Stimulated activated CD4-positive, alpha-beta T cell treated with anti-CD3 and anti-CD28 coated beads, Interleukin-1b, Interleukin-23, amount 100 ng/mL, for 4 hours (primary cell): ENCODE data around the gene PPP2R5D.

ENCODE experiments used
- DNase-seq, 2 donors: peaks; one replicate each; pipeline ENCODE4 v3.0.0-alpha.2; 2020; ENCODE audit warnings: low read depth in 2 of 2

The PPP2R5D gene

DNA sequence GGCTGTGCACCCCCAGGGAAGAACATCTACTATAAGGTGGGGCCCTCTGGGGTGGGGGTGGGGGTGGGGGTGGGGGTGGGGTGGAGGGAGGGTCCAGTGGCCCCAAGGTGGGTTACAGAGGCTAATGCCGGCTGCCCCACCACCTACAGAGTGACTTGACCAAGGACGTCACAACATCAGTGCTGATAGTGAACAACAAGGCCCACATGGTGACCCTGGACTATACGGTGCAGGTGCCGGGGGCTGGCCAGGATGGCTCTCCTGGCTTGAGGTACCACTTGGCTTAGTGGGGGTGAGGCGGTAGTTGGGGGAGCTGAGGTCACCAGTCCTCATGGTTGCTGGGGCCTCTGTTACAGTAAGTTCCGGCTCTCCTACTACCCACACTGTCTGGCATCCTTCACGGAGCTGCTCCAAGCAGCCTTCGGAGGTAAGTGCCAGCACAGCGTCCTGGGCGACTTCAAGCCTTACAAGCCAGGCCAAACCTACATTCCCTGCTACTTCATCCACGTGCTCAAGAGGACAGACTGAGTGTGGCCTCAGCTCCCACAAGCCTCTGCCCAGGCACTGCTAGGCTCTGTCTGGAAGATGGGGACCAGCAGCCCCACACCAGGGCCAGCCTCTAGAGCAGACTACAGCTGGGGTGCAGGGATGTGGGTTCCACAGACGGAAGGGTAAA, 21.1 kb upstream of the PPP2R5D start:
- no peak for DNase-seq

DNA sequence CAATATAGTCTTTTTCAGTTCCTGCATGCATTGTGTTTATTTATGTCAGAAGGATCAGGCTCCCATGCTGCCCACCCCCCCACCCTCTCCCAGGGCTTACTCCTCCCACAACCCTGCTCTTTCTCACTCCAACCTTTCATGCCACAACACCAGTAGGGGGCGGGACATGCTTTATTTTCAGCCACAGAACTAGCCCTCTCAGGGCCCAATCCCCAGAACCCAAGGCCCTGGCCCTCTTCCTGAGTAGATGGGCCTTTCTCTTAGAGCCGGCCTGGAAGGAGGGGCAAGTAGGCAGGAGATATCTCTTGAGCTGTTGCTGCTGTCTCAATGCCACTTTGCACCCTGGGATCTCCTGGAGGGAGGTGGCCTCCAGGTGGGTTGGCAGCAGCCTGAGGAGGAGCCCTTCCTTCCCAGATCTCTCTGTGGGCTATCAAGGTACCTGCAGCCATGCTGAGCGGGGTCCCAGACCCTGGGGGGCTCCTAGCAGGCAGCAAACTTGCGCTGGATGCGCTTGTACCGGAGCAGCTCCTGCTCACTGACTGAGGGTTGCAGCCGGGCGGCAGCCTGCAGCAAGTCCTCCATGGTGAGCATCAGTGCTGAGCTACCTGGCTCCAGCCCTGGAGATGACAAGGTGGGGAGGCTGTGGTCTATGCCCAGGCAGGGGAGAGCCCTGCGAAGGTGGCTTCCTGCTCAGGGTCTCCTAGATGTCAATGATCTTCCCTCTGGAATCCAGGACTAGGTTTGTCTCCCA, 20.3 kb upstream of the PPP2R5D start:
- no peak for DNase-seq

DNA sequence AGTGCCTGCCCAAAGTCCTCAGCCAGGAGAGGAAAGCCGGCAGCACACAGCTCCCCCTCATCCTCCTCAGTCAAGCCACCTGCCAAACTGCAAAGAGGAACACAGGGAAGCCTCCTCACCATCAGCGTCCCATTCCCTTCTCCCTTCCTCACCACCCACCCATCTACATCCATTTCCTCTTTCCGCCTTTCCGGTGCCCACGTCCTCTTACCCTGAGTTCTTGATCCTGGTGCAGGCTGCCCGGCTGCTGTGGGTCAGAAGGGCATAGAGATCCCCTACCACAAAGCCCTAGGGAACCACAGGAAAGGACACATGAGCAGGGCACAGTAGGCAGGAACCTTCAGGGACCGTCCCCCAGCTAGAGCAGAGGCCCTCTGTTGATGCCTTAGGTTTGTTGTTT, 17.8 kb upstream of the PPP2R5D start:
- DNase-seq: no peak

DNA sequence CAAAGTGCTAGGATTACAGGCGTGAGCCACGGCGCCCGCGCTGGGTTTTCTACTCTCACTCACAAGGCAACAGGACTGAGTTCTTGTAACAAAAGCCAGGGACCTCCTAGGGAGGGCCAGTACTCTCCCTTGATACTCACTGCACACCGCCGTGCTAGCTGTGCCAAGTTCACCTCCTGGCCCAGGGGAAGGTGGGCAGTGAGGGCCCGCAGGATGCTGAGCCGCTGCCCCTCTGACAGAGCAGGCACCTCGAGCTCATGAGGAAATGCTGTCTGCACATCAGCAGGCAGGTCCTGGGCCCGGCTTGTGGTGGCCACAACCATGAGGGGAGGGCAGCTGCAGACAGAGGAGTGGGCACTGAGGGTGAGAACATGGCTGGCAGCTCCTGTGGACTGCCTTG, 17.1 kb upstream of the PPP2R5D start:
- no peak for DNase-seq

DNA sequence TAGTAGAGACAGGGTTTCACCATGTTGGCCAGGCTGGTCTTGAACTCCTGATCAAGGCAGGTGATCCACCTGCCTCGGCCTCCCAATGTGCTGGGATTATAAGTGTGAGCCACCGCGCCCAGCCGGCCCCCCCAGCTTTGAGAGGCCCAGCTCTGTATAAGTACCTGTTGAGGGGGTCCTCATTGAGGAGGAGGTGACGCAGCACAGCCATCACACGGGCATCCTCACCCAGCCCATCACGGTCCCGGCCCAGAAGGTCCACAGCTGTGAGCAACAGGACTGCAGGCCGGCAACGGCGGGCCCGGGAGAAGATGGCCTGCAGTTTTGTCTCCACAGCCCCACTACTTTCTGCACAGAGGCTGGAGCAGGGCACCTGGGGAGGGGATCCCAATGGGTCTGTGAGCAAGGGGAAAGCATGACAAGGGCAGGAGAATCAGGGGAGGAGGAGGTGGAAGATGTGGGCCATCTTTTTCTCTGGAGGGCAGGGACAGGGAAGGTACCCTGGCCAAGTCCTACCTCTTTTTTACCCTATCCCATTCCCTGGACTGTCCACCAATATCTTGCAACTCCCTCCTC, 16.2 kb upstream of the PPP2R5D start:
- no peak for DNase-seq

DNA sequence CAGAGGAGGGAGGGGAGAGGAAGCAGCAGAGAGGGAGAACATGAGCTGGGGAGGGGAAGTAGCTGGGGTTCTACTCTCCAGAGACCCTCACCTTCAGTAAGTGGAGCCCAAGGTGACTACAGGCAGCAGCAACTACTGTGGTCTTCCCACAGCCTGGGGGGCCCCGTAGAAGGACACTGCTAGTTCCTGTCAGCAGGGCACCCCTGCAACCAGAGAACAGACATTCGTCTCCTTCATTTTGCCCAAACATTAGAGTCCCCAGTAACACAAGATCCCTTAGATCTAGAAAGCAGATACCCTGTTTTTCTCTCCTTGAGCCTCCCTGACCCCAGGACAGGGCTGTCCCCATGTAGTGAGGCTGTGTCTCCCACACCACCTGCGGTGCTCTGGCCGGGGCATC, 15.6 kb upstream of the PPP2R5D start:
- no peak for DNase-seq

DNA sequence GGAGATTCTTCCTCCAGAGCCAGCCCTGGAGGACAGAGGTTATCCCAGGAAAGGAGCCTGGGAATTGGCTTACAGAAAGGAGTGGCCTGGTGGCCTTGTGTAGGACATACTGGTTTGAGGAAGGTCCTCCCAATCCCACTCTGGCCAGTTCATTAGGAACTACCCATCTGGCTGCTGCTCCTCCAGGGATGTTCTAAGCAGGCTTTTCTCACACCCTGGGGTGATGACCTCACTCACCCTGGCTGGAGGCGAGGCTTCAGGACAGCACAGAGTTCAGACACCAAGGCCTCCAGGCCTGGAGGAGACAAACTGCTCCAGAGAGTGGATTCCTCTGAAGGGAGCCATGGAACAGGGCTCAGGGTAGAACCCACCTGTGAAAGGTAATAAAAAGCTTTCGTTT, 14.9 kb upstream of the PPP2R5D start:
- no peak for DNase-seq

DNA sequence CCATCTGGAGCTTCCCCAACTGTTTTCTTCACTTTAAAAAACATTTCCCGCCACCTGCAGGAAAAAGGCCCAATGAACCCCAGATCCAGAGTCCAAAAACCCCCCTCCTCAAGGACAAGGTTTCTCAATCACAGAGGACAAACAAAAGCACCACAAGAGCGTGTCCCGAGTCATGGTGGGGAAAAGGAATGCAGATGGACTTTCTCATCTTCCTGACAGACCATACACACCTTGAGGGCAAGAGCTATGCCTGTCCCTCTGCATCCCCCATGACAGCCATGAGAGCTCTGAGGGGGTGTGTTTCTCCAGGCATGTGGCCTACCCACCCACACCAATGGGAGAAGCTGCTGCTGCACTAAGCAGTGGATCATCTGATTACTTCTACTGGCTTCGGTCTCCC, 14.4 kb upstream of the PPP2R5D start:
- DNase-seq: no peak

DNA sequence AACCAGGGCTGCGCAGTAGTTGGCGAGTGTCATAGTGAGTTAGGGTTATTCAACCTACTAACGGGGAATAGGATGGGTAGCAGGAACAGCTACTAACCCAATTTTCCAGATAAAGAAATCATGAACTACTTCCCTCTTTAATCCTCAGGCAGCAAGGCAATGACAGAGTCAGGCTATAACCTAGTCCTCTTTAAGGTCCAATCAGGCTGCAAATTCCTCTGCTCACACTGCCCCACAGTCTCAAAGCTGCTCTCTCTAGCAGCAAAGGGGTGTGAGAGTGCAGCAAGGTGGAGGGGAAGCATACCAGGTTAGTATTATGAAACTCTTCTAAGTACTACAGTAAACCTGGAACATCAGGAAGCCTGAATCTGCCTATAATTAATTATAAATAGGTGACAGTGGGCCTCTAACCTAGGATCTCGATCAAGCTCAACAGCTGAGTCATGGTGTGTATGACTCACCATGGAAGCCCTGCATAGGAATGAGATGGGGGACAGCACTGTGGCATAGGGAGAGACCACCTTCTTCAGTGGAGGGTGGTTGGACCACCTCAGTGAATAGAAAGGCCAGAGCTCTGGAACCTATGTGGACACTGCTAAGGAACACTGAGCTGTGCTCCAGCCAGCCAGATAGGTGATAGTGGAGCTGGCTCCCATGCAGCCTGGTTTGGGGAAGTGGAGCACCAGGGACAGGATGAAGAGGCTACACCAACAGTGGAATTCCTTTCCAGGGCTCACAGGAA, 13.3 kb upstream of the PPP2R5D start:
- no peak for DNase-seq

DNA sequence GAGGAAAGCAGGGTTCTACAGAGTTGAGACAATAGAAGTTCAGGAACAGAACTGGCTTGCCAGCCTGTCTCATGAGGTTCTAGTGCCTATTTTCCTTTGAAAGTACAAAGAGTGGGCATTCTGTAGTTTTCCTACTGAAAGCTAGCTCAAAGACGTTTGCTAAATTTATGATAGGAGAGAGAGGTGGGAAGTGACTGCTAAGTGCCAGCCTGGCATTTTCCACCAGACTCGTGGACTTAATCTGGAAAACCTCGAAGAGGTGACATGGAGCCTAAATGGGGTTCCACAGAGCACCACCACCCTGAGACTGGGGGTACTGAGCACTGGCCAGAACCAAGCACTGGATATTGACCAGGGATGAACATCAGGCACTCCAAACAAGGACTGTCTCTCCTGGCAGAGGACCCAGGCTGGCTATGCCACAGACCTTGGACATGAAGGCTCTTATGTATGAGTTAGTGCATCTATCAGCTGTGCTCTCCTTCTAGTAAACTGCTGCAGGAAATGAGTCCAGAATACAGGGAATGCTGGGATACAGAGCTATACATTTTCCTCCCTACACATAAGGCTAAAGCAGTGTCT, 12.5 kb upstream of the PPP2R5D start:
- DNase-seq: no peak

DNA sequence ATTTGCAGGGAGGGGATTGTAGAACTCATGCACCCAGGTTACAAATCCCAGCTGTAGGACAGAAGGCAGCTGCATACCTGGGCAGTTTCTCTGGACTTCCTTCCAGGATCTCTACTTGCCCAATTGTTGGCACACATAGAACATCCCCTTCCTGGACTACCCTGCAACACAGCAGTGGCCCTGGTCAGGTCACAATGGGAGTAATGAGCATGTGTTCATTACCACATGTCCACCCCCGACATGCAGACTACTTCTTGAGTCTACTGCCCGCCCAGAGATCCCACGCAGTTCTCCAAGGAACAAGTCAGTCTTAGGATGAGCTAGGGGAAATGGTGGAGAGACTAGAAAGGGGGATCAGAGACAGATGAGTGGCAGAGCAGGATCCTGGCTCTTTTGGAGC, 10.4 kb upstream of the PPP2R5D start:
- DNase-seq: no peak

DNA sequence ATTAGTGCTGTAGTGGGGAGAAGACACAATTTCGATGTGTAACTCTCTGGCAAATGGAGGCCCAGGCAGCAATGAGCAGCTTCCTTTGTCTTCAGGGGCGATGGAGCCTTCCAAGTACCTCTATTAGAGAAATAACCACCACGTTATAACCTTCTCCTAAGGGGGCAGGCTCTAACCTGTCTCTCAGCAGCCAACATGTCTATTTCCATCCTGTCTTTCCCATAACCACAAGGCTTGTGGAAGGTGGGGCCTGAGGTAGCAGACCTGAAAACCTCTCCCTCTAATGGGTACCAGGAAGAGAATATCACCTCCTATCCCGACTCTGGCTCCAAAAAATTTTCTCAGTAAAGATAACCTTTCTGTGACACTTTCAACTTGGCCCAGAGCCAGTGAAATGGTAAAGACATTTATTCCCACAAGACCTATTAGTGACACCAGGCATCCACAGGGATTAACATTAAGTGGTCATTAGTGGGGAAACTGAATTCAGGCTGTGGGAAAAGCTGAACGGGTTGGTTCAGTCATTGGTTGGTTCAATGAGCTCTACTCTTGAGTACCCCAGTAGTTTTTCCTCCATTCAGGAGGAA, 9.4 kb upstream of the PPP2R5D start:
- no peak for DNase-seq

DNA sequence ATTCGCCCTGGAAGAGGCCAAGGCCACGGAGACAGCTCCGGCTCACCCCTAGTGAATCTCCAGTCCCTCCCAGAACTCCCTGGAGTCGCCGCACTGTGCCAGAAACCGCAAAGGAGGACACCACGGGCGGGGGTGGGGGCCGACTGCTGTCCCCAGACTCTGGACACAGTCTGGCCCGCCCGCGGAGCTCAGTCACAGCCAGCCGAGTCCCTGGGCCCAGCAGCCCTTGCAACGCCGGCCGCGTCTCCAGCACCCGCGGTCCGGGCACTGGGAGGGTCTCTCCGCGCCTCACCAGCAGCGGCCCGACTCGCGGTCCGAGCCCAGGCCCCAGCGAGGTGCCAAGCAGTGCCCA, 5.9 kb upstream of the PPP2R5D start:
- no peak for DNase-seq

DNA sequence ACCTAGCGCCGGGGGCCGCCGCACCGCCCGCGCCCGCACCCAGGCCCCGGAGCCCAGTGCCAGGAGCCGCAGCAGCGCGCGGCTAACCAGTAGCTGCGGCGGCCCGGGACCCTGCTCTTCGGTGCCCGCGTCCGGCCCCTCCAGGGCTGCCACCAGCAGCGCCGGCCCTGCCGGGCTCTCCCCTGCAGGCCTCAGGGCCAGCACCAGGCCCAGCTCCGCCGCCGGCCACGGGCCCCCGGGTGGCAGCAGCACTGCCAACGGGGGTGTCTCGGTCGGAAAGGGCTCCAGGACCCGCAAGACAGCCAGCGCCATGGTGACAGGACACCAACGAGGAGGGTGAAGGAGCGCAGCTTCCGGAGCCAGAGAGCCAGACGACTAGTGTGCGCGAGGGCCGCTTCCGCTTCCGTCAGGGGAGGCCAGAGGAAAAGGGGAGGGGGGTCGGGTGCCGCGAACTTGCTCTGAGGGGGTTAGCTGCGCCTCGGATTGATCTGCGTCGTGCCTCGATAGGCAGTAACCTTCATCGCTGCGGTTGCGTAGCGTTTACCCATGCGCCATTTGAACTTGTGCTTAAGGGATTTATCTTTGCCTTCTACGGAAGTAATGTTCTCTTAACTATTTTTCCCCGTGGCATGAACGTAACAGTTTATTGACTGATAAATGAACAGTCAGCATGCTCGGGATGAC, 5.4 kb upstream of the PPP2R5D start, which contains the start of gene PEX6:
Gene PEX6, minus strand, starts transcription at position 343 of the 684 bp plus-strand sequence. Its CDS starts 31 bp downstream, at position 312.
- DNase-seq: peak; percentile 84 to 89

DNA sequence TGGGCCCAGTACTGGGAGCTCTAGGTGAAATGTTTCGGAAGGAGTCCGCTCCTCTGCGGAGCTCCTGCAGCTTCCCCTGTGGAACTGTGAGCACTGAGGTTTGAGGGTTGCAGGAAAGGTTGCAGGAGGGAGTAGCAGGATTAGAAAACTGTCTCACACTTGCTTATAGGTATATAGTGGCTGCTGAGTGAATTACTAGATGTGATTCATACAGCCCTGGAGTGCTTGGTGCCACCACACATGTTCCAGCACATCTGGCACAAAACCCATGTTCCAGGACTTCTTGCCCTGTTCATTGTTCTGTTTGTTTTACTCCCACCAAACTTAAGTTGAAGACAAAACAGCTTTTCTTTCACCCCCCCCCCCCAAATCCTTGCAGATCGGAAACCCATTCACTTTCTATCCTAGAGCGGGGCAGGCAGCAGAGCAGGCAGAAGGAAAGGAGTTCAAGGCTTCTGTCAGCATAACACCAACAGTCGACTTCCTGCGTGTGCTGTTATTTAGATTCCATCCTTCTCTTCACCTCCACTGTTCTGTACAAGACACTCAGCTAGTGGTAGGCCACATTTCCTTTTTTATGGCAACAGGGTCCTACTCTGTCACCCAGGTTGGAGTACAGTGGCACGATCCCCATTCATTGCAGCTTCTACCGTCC, 4.7 kb upstream of the PPP2R5D start:
- DNase-seq: no peak

DNA sequence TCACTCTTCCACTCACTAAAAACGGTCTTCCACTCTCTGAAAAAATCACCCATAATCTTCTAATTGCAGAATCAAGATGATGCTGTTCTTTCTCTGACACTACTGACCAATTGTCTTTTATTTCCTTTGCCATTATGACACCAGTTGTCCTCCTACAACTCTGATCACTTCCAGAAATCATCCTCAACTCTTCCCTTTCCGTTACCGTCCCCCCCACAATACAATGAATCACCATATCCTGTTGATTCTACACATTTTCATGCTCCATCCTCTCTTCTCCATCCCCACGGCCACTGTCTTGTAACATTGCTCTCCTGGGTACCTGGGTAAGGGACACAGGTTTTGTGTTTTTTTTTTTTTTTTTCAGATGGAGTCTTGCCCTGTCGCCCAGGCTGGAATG, 2.5 kb upstream of the PPP2R5D start:
- no peak for DNase-seq

DNA sequence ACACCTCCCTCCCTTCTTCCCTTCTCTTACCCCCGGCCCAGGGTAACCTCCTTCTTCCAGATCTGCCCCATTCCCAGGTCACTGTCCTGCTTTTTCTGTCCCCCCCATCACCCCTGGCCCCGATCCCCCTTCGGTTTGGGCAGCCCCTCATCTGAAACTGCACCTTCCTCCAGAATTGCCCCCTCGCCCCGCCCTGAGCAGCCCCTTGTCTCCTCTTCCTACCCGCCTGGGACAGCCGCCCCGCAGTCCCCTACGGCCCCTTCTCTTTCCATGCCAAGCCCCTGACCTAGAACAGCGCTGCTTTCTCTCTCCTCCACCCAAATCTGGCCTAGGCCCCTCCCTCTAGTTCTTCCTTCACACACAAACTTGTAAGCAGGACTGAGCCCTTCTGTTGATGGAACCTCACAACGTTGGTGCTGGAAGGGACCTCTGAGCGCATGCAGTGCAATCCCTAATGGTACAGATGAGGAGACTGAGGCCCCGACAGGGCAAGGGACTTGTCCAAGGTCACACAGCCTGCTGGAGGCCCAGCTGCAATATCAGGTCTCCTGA, 630 bp downstream of the PPP2R5D start:
- no peak for DNase-seq

DNA sequence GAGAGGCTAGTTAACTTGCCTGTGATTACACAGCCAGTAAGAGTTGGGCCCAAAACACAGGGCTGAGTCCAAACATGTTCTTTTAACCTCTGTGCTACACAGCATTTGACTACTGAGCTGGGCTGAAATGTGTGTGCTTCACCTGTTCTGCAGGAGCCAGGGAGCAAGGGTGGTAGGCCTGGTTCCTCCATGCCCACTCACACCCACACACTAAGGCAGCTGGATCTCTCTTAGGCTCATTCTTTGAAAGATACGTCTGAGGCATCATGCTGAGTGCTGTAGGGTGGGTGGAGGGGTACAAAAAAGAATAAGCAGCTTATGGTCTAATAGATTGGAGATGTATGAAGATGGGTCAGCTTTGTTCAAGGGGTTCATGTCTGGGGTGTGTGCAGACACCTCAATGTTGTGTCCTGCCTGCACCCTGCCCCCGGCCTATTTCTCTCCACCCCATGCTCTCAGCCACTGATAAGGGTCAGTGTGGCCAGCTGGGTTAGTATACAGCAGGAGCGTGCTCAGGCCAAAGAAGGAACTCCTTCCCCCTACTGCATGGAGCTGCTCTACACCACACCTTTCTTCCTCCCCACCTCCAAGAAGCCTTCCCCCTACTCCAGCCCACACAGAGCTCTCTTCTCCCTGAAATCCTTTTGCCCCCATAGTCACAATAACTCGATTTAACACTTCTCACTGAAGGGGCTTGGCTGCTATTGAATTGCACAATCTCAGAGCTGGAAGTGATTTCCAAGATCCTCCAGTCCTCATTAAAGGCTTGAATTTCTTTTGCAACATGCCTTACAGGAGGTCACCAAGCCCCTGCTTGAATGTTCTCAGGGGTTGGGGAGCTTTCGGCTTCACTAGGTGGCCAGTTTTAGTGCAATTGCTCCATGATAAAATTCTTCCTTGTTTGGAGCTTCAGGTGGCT, 3.4 kb downstream of the PPP2R5D start:
- no peak for DNase-seq

DNA sequence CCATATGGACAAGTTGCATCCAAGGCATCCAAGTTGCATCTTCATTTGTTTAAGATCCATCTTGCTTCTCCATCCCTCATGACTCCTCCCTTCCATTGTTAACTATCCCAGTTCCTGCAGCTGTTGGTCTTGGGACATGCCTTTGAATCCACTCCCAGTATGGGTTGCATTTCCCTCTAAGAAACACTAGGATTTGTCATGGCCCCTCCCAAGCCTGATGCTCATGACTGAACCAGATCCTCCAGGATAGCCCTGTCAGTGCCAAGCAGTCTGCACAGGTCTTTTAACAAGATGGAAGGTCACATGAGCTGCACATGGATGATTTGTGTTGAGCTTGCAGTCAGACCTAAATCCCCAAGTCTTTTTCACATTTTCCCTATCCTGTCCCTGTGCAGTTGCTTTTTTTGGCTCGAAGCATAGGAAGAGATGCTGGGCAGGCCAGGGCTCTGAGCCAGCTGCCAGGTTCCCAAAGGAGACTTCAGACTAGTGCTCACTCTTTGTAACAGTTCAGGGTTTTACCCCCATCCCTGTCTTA, 4.2 kb downstream of the PPP2R5D start:
- no peak for DNase-seq
